Smooth muscle cell (in vitro differentiated cells): Measurements from ENCODE around the gene UNC13B. TPM values are rescaled to one million over a fixed set of nuclear protein-coding genes. Genes with fewer than 3 reads are reported as not detected.

Source experiments
- DNase-seq: peaks from one replicate; lab custom pipeline; 2025; ENCODE audit not compliant: unreplicated experiment; lab: John Stamatoyannopoulos, UW
- H2AFZ ChIP-seq: fragments of 200-600 bp; sonication (generic); 2 replicates; pipeline ENCODE4 v1.6.0; 2016; ENCODE audit warnings: antibody characterized with exemption, low read depth, mild to moderate bottlenecking
- H3F3A ChIP-seq: fragments of 200-600 bp; sonication (generic); 2 replicates; pipeline ENCODE4 v1.6.0; 2017; ENCODE audit warnings: antibody characterized with exemption, low read depth
- H3K27ac ChIP-seq: fragments of 200-600 bp; sonication (generic); 2 replicates; pipeline ENCODE4 v1.5.1; 2016; ENCODE audit warnings: low read depth, mild to moderate bottlenecking
- H3K27me3 ChIP-seq: fragments of 200-600 bp; sonication (generic); 2 replicates; pipeline ENCODE4 v1.6.1; 2016; ENCODE audit warnings: low read depth, mild to moderate bottlenecking
- H3K36me3 ChIP-seq: fragments of 200-600 bp; sonication (generic); 2 replicates; pipeline ENCODE4 v1.5.1; 2016; ENCODE audit warnings: low read depth
- H3K4me1 ChIP-seq: fragments of 200-600 bp; sonication (generic); 2 replicates; pipeline ENCODE4 v1.5.1; 2016; ENCODE audit warnings: low read depth
- H3K4me2 ChIP-seq: fragments of 200-600 bp; sonication (generic); 2 replicates; pipeline ENCODE4 v1.6.0; 2016; ENCODE audit warnings: mild to moderate bottlenecking
- H3K4me3 ChIP-seq: fragments of 200-600 bp; sonication (generic); 2 replicates; pipeline ENCODE4 v1.5.1; 2016; ENCODE audit warnings: mild to moderate bottlenecking
- H3K79me2 ChIP-seq: fragments of 200-600 bp; sonication (generic); 2 replicates; pipeline ENCODE4 v1.6.0; 2016; ENCODE audit warnings: low read depth, mild to moderate bottlenecking
- H3K9ac ChIP-seq: fragments of 200-600 bp; sonication (generic); 2 replicates; pipeline ENCODE4 v1.6.0; 2016; ENCODE audit warnings: low read depth
- H3K9me3 ChIP-seq: fragments of 200-600 bp; sonication (generic); replicated peaks from 2 replicates; pipeline ENCODE4 v1.5.1; 2016; ENCODE audit warnings: low read depth
- H4K20me1 ChIP-seq: fragments of 200-600 bp; sonication (generic); 2 replicates; pipeline ENCODE4 v1.6.0; 2016; ENCODE audit warnings: low read depth
- CTCF ChIP-seq: fragments of 200-600 bp; sonication (generic); IDR thresholded peaks from 2 replicates; pipeline ENCODE4 v1.5.1; 2017; ENCODE audit warnings: borderline replicate concordance, mild to moderate bottlenecking, antibody characterized with exemption; ENCODE audit not compliant: insufficient read depth, poor library complexity, severe bottlenecking
- WGBS: methylation state at CpG from one replicate; pipeline ENCODE4 v1.1.7; 2016; ENCODE audit warnings: low lambda C conversion rate; 5-methylcytosine and 5-hydroxymethylcytosine counted together
- polyA plus RNA-seq: library from polyadenylated mRNA; unstranded; fragments of >200 nt; fragmentation: Nextera tagmentation; extraction: Ambion mirVana; gene quantifications from 2 replicates; pipeline ENCODE4 v1.2.1, GENCODE V29; 2016
- total RNA-seq: library from RNA; depleted of rRNA; stranded (reverse); fragments of >200 nt; gene quantifications from 2 replicates; pipeline ENCODE4 v1.2.3, GENCODE V29; 2014

UNC13B gene
- total and polyA plus RNA-seq, 2 experiments from 2014 or later: 9.2 to 15.1 TPM

GRCh38 chr9:35262064-35262463, 100.3 kb downstream of the UNC13B start:
- Histone ChIP-seq H3K27ac (no peak overlapping the region), H3K27me3 (no peaks in the 10 kb centered on the region), H3K79me2 (no peaks in the 10 kb centered on the region), H3K4me2 (no peak overlapping the region), H3K9ac (no peak overlapping the region), H3K4me3 (no peak overlapping the region), H3F3A (no peaks in the 10 kb centered on the region), H2AFZ (no peak overlapping the region), H3K36me3 (no peaks in the 10 kb centered on the region), H3K4me1 (no peaks in the 10 kb centered on the region), H4K20me1 (no peaks in the 10 kb centered on the region), H3K9me3 (no peaks in the 10 kb centered on the region)
- no peak for TF ChIP-seq CTCF
- no peak for DNase-seq
- WGBS: 98% methylated on average over 2 of the region's 2 CpGs

DNA sequence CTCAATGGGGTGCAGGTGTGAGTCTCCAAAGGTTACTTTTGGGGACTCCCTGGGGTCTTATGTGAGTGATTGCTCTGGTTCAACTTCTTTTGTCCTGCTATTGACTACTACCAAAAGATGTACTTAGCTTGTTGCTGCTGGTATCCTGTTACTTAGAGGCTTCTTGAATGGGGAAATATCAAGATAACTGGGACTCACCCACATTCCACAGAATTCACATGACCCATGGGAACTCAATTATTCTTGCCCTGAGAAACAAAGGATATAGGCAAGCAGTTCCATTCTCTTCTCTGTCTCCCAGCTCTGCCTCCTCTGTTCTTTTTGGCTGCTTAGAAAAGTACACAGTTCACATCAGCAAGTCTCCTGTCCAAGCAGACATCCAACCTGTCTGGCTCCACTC, 105.9 kb downstream of the UNC13B start:
- H3K4me2 ChIP-seq: no peak overlapping the region
- H3K27me3 ChIP-seq: no peaks in the 10 kb centered on the region
- no peak overlapping the region for H3K4me3 ChIP-seq
- no peaks in the 10 kb centered on the region for H3K4me1 ChIP-seq
- TF ChIP-seq CTCF: no peak
- H3K9ac ChIP-seq: no peak overlapping the region
- H2AFZ ChIP-seq: no peak overlapping the region
- no peaks in the 10 kb centered on the region for H4K20me1 ChIP-seq
- no peaks in the 10 kb centered on the region for H3K79me2 ChIP-seq
- H3K27ac ChIP-seq: no peak overlapping the region
- no peaks in the 10 kb centered on the region for H3F3A ChIP-seq
- no peaks in the 10 kb centered on the region for H3K9me3 ChIP-seq
- no peak for DNase-seq
- no peaks in the 10 kb centered on the region for H3K36me3 ChIP-seq

- Histone ChIP-seq H3K27me3 (no peaks in the 10 kb centered on the region), H3K4me3 (no peak overlapping the region), H3K36me3 (no peaks in the 10 kb centered on the region), H3K79me2 (no peaks in the 10 kb centered on the region), H3K9me3 (no peaks in the 10 kb centered on the region), H4K20me1 (no peaks in the 10 kb centered on the region), H2AFZ (no peak overlapping the region), H3K27ac (no peak overlapping the region), H3K4me1 (no peaks in the 10 kb centered on the region), H3F3A (no peaks in the 10 kb centered on the region), H3K9ac (no peak overlapping the region), H3K4me2 (no peak overlapping the region)
- WGBS: 95% methylated on average over 1 of the region's 1 CpG
- no peak for TF ChIP-seq CTCF
- DNase-seq: no peak
These were observed 108.1 kb downstream of the UNC13B start for GRCh38 chr9:35269919-35270318.

GRCh38 chr9:35271637-35272036, 109.8 kb downstream of the UNC13B start:
- no peak for TF ChIP-seq CTCF
- Histone ChIP-seq H3K79me2 (no peaks in the 10 kb centered on the region), H3K9me3 (no peaks in the 10 kb centered on the region), H3K27ac (no peak overlapping the region), H3K27me3 (no peaks in the 10 kb centered on the region), H3K4me1 (no peaks in the 10 kb centered on the region), H2AFZ (no peak overlapping the region), H3K36me3 (no peaks in the 10 kb centered on the region), H3F3A (no peaks in the 10 kb centered on the region), H3K4me3 (no peak overlapping the region), H4K20me1 (no peaks in the 10 kb centered on the region), H3K9ac (no peak overlapping the region), H3K4me2 (no peak overlapping the region)
- 47% methylated on average over 2 of the region's 2 CpGs for WGBS
- DNase-seq: no peak
